Glutamatergic neuron (in vitro differentiated cells): ENCODE measurements around the gene ATG9A. TPM values are rescaled to one million over a fixed set of nuclear protein-coding genes. Genes with fewer than 3 reads are reported as not detected.

ENCODE experiments used
- DNase-seq: peaks from one replicate; pipeline ENCODE4 v3.0.0; 2022
- H3K27ac Mint-ChIP-seq: one replicate; pipeline ENCODE4 v1.8.0; 2020; ENCODE audit warnings: mild to moderate bottlenecking, mixed read lengths, inconsistent platforms; ENCODE audit not compliant: unreplicated experiment
- H3K27me3 Mint-ChIP-seq: one replicate; pipeline ENCODE4 v1.8.0; 2020; ENCODE audit warnings: mild to moderate bottlenecking, moderate library complexity, mixed read lengths, inconsistent platforms; ENCODE audit not compliant: unreplicated experiment
- H3K36me3 Mint-ChIP-seq: one replicate; pipeline ENCODE4 v1.8.0; 2020; ENCODE audit warnings: mild to moderate bottlenecking, mixed read lengths, inconsistent platforms; ENCODE audit not compliant: unreplicated experiment
- H3K4me1 Mint-ChIP-seq: one replicate; pipeline ENCODE4 v1.8.0; 2020; ENCODE audit warnings: mild to moderate bottlenecking, low read depth, mixed read lengths, inconsistent platforms; ENCODE audit not compliant: unreplicated experiment
- H3K4me3 Mint-ChIP-seq: one replicate; pipeline ENCODE4 v1.8.0; 2020; ENCODE audit warnings: mild to moderate bottlenecking, mixed read lengths, inconsistent platforms; ENCODE audit not compliant: unreplicated experiment
- H3K9me3 Mint-ChIP-seq: one replicate; pipeline ENCODE4 v1.8.0; 2020; ENCODE audit warnings: mild to moderate bottlenecking, moderate library complexity, mixed read lengths, inconsistent platforms; ENCODE audit not compliant: unreplicated experiment
- total RNA-seq: library from RNA; stranded (reverse); fragmentation: NEBNext Ultra II Directional; extraction: Animal tissue kit (Norgen Biotek cat#: 25700); gene quantifications from one replicate; pipeline ENCODE4 v1.2.1, GENCODE V29; 2021; ENCODE audit not compliant: unreplicated experiment
- TF ChIP-seq, protein P1 (sequence below): fragments of 200-600 bp; sonication (generic); IDR thresholded peaks from one replicate; pipeline ENCODE4 v1.5.0; 2021; ENCODE audit not compliant: partially characterized antibody, unreplicated experiment

The ATG9A gene
- total RNA-seq, 1 donor from 2014 or later: 80.4 TPM

DNA sequence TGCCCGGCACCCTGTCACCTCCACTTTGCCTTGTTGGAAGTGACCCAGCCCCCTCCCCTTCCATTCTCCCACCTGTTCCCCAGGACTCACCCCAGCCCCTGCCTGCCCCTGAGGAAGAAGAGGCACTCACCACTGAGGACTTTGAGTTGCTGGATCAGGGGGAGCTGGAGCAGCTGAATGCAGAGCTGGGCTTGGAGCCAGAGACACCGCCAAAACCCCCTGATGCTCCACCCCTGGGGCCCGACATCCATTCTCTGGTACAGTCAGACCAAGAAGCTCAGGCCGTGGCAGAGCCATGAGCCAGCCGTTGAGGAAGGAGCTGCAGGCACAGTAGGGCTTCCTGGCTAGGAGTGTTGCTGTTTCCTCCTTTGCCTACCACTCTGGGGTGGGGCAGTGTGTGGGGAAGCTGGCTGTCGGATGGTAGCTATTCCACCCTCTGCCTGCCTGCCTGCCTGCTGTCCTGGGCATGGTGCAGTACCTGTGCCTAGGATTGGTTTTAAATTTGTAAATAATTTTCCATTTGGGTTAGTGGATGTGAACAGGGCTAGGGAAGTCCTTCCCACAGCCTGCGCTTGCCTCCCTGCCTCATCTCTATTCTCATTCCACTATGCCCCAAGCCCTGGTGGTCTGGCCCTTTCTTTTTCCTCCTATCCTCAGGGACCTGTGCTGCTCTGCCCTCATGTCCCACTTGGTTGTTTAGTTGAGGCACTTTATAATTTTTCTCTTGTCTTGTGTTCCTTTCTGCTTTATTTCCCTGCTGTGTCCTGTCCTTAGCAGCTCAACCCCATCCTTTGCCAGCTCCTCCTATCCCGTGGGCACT lies 46.9 kb downstream of the ATG9A start:
- no peak for DNase-seq

DNA sequence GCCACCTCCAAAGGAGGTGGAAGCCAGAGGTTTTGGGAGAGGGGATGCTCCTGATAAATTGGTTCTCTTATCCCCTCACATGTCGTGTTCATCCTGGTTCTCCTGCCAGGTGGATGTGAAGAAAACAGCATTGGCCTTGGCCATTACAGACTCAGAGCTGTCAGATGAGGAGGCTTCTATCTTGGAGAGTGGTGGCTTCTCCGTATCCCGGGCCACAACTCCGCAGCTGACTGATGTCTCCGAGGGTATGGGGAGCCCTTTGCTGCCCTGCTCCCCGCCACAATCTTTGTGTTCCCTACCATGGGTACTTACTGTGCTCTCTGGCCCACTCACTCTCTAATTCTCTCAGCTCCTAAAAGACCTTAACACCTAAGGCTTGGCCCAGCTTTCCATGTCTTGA lies 47.9 kb downstream of the ATG9A start:
- peaks cover 29% of the 10 kb centered on the region for H3K4me1 Mint-ChIP-seq
- H3K9me3 Mint-ChIP-seq: peaks cover 27% of the 10 kb centered on the region
- H3K27me3 Mint-ChIP-seq: peaks cover 21% of the 10 kb centered on the region
- H3K27ac Mint-ChIP-seq: peak overlapping the region; percentile 52
- DNase-seq: no peak
- TF ChIP-seq, protein P1, sequence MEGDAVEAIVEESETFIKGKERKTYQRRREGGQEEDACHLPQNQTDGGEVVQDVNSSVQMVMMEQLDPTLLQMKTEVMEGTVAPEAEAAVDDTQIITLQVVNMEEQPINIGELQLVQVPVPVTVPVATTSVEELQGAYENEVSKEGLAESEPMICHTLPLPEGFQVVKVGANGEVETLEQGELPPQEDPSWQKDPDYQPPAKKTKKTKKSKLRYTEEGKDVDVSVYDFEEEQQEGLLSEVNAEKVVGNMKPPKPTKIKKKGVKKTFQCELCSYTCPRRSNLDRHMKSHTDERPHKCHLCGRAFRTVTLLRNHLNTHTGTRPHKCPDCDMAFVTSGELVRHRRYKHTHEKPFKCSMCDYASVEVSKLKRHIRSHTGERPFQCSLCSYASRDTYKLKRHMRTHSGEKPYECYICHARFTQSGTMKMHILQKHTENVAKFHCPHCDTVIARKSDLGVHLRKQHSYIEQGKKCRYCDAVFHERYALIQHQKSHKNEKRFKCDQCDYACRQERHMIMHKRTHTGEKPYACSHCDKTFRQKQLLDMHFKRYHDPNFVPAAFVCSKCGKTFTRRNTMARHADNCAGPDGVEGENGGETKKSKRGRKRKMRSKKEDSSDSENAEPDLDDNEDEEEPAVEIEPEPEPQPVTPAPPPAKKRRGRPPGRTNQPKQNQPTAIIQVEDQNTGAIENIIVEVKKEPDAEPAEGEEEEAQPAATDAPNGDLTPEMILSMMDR: no peak
- H3K4me3 Mint-ChIP-seq: peak overlapping the region; percentile 42
- no peaks in the 10 kb centered on the region for H3K36me3 Mint-ChIP-seq

More for the DNA sequence above, 46.9 kb downstream of the ATG9A start:
- Mint-ChIP-seq H3K27ac (peak overlapping the region; percentile 99), H3K27me3 (peaks cover 20% of the 10 kb centered on the region), H3K4me1 (peaks cover 29% of the 10 kb centered on the region), H3K4me3 (no peak overlapping the region), H3K9me3 (peaks cover 21% of the 10 kb centered on the region), H3K36me3 (no peaks in the 10 kb centered on the region)
- TF ChIP-seq, protein P1: no peak

DNA sequence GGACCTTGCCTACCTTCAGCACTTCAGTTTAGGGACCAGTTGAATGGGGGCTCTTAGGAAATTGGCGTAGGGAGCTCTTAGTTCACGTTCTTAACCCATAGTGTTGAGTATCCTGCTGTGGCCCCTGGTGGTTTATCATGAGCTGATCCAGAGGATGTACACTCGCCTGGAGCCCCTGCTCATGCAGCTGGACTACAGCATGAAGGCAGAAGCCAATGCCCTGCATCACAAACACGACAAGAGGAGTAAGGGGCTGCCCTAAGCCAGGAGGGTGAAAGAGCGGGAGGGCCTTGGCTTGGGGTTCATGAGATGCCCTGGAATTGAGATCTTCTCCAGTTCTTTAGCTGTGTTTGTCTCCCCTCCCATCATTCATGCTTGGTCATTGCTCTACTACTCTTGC lies 48.5 kb downstream of the ATG9A start:
- peaks cover 23% of the 10 kb centered on the region for H3K27me3 Mint-ChIP-seq
- TF ChIP-seq, protein P1: no peak
- no peaks in the 10 kb centered on the region for H3K36me3 Mint-ChIP-seq
- H3K4me1 Mint-ChIP-seq: peaks cover 29% of the 10 kb centered on the region
- no peak for DNase-seq
- peaks cover 27% of the 10 kb centered on the region for H3K9me3 Mint-ChIP-seq
- peak overlapping the region; percentile 41 for H3K27ac Mint-ChIP-seq
- no peak overlapping the region for H3K4me3 Mint-ChIP-seq

DNA sequence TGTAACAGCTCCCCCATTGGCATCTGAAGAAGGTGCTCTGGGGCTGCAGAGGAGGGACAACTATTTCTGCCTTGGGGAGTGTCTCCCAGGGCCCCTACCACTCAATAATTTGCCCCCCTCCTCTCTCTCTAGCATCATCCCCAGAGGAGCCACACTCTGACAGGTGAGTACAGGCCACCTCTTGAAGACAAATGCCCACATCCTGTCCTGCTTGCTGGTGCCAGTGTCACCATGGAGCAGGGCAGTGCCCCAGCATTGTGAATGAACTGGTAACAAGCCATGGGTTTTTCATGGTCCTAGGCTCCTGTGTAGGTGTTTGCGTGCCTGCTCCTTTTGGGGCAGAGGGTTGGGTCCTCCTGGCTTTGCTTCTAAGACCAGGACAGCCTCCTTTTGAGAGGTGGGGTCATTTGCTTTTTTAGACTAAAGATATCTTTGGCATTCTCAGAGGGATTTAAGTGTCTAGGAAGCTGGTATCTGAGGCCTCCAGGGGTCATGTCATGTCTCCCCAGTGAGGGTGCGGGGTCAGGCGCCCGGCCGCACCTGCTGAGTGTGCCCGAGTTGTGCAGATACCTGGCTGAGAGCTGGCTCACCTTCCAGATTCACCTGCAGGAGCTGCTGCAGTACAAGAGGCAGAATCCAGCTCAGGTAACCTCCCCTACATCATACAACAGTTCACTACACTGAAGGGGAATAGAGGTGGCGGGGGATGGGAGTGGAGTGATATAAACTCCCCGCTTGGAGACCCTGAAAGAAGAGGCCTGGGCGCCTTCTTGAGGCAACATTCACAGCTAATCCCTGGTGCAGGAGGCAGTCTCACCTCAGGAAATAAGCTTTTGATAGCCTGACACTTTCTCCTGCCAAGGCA lies 49.6 kb downstream of the ATG9A start:
- peaks cover 26% of the 10 kb centered on the region for H3K27me3 Mint-ChIP-seq
- H3K9me3 Mint-ChIP-seq: peaks cover 34% of the 10 kb centered on the region
- H3K27ac Mint-ChIP-seq: no peak overlapping the region
- no peaks in the 10 kb centered on the region for H3K36me3 Mint-ChIP-seq
- no peak for DNase-seq
- TF ChIP-seq, protein P1: no peak
- peak overlapping the region; percentile 99 for H3K4me3 Mint-ChIP-seq
- H3K4me1 Mint-ChIP-seq: peaks cover 28% of the 10 kb centered on the region
